HG02852 (cell line): ENCODE results near the gene GFOD1.
"Not testable (repeated sequence)": the region's sequence is repeated elsewhere in the genome, so short reads cannot be mapped to it uniquely, and the experiment has no call there.

Experiments
- ATAC-seq: cut with Tn5 transposase; IDR thresholded peaks from one replicate; pipeline ENCODE4 v1.9.1; 2021; ENCODE audit warnings: mild to moderate bottlenecking, moderate library complexity; ENCODE audit not compliant: unreplicated experiment

GFOD1 gene

DNA sequence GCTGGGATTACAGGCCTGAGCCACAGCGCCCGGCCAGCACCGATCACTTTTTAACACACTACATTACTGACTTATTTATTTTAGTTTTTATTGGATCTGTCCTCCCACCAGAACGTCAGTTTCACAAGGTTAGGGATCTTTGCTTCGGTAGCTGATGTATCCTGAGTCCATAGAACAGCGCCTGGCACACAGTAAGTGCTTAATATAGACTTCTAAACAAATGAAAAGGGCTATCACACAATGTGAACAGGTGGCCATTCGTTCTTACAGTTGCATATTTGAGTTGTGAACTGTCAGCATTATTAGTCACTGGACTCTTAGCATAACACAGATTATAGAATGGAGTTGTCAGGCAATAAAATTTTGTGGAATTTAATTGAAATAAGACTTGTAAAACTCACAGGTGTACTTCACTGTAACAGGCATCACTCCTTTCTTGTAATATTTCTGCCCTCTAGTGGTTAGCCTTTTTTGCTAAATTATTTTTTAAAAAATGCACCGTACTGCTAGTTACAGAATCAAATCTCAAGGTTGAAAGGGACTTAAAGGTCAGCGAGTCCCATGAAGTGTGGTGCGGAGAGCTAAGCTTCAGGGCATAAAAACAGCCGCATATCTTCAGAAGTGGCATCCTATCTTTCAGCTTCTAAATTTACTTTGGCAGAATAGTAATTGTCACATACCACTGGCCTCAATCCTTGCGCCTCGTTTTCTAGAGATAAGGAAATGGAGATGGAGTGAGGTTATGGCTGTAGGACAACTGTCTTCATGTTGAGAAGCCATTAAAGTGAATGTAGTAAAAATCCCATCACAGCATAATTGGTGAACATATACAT lies 155.7 kb downstream of the GFOD1 start:
- ATAC-seq, result no peak

DNA sequence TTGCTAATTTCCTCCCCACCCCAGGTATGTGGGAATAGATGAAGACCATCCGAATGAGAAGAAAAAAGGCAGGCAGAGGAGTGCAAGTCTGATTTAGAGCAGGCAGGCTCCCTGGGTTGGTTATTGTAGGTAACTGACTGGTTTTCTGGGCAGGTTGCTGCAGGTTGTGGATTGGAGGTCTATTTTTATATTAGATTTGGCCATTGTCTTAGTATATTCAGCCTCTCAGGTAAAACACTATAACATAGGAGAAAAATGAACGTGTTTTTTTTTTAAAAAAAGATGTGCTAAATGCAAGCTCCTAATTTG lies 158.6 kb downstream of the GFOD1 start:
- ATAC-seq, result no peak

DNA sequence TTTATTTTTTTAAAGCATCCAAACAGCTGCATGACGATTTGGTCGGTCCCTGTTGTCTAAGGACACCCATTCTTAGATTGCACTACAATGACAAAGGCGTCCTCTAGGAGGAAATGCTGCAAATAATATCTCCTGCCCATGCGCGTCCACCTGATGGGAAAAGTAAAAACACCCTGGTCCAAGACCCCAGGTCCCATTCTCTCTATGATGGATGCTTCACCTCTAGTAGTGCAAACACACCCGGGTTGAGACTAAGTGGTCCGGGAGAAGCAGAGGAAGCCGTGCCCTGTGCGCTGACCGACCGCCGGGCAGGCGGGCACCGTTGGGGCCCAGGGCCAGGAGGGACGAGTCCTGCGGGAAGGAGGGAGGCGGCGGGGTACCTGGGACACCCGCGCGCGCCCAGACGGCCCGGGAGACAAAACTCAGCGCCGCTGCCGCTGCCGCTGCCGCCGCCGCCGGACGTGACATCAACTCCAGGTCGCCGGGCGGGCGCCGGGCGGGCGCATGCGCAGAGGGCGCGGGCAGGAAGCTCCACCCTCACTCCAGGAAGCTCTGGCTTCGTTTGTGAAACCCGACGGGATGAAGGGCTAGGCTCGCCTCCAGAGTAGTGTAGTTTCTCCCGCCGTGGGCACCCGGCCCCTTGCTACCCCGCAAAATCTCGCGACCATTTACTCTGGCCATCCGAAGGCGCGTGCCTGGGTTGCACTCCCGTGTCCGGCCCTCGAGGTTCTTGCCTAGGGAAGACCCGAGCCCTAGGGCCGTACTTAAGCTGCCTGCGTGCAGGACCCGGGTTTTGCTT lies 159.1 kb downstream of the GFOD1 start, which contains the start of gene TBC1D7:
Gene TBC1D7, minus strand, starts transcription at position 462 of the 799 bp plus-strand sequence. CDS start 1,639 bp downstream, outside the sequence.
- ATAC-seq, result peak; percentile 87

DNA sequence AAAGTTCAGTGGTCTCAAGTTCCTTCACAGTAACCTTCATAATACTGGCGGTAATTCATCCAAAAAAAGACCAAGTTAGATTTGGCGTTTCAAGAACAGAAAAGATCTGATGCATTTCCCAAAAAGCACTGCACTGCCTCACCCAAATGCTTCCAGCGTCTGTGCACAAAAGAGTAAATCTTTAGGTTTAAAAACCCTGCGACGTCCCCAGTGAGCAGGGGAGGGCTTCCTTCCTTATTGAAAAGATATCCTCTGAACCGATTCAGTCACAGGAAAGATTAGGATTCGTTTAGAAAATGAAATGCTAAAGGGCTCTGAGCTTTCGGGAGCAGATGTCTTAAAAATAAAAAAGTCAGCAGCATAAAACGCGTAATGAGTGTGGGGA lies 159.7 kb downstream of the GFOD1 start:
- peak; percentile 5 for ATAC-seq

DNA sequence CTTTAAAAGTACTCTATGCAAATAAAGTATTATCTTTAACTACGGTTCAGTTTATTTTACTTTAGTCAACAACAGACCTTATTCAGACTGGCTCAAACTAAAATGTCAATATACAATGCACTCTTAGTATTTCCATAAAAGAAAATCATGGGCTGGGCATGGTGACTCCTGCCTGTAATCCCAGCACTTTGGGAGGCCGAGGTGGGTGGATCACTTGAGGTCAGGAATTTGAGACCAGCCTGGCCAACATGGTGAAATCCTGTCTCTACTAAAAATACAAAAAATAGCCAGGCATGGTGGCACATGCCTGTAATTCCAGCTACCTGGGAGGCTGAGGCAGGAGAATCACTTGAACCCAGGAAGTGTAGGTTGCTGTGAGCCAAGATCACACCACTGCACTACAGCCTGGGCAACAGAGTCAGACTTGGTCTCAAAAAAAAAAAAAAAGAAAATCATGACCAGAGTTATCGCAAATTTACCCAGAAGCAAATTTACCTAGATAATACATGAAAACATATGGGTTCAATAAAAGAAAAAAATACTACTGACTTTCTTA lies 161.3 kb downstream of the GFOD1 start:
- not testable (repeated sequence) for ATAC-seq

DNA sequence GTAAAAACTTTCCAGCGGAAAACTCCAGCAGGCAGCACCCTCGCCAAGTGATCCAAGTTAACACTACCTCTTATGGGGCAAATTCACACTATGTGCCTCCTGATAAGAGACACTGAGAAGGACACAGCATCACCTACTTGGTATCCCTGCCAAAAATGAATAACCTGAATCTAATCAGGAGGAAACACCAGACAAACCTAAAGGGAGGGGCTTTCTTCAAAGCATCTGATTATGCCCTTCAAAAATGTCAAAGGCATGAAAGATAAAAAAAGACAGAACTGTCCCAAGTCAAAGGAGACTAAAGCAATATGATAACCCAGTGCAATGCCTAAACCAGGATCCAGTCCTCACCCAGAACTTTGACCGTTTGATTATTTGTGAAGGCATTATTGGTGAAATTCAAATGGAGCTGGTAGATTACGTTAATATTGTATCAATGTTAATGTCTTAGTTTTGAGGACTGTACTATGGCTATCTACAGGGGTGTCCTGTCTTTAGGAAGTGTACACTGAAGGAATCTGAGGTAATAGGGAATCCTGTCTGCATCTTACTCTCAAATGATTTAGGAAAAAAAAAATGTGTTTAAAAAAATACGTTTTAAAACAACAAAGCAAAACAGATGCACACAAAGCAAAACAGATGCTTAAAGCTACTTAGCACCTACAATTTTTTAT lies 167.4 kb downstream of the GFOD1 start:
- ATAC-seq, result no peak

DNA sequence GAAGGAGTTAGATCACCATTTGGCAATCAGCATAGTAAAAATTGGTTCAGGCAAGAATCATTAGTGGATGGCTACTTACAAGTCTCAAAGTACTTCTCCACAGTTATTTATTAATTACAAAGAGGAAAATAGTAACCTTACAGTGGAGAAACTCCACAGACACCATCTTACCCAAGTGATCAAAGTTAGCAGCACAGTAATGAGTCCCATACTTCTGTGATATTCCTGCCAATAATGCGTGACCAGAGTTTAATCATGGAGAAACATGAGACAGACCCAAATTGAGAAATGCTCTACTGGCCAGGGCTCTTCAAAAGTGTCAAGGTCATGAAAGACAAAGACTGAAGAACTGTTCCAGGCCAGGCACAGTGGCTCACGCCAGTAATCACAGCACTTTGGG lies 168.6 kb downstream of the GFOD1 start:
- no peak for ATAC-seq

DNA sequence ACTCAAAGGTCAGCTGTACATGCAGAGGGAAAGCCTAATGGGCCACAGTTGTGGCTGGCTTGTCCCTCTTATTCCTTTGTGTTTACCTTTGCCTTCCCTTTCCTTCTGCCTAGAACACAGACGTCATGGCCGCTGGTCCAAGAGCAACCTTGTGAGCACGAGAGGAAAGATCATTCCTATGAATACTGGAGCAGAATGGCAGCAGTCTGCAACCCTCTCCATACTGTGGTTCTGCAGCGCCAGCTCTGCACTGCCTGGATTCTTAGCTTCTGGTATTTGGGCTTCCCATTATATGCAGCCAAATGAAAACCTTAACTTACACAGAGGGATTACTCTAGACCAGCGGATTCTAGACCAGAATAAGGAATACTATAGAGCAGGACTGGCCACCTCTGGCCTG lies 171.5 kb downstream of the GFOD1 start:
- no peak for ATAC-seq

DNA sequence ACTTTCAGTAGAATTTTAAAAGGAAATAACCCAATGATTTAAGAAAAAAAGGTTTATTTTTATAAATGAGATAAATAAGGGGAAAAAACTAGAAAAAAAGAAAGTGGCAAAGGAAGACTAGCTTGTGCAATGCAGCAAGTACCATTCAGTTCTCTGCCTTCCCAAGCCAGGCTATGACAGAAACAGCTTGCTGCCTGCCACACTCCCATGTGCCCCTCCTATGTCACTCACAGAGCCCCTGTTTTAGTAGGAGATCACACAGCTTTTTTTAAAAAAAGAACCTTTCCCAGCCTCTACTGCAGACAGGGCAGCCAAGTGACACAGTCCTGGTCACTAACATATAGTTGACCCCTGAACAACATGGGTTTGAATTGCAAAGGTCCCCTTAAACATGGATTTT lies 172.6 kb downstream of the GFOD1 start:
- ATAC-seq, result no peak

DNA sequence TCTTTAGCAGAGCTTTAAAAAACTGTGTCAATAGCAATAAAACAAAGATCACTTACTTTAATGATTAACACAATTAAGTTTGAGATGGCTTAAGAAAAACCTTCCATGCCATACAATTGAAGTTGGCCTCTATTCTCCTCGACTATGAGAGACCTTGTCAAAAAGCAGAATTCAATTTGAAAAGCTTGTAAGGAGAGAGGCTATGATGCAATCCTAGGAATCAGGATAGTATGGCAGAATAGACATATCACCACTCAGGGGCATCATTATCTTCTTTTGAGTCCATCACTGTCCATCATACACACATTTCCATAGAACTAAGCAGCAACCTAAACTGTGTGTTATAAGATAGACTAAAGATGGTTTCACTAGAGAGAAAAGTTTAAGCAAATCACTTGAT lies 176.2 kb downstream of the GFOD1 start:
- ATAC-seq, result no peak

DNA sequence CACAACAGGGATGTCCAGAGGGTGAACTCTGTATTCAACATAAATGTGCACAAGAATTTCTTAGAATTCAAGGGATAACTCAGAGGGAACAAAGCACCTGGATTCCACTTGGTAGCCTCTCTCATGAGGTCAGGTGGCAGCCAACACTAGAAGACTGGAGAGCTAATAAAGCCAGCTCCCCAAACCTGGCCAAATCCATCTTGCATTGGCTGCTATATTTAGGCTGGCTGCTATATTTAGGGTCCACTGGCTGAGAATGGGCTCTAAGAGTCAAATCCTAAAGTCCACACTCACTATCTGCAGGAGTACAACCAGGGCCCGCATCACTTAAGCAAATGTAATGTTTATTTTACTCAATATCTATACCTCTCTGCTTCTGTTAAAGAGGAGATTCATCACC lies 179.1 kb downstream of the GFOD1 start:
- no peak for ATAC-seq
